Transverse colon (tissue), 4 donors: ENCODE measurements around the gene DNAH8. TPM values are rescaled to one million over a fixed set of nuclear protein-coding genes. Genes with fewer than 3 reads are reported as not detected.

Source experiments
- DNase-seq: peaks from one replicate; pipeline ENCODE4 v3.0.0-alpha.2; 2019
- H3K27ac ChIP-seq, 4 donors: fragments of 200-600 bp; sonication (generic); 2 replicates each; pipeline ENCODE4 v1.5.1; 2016 to 2018; ENCODE audit warnings: inconsistent platforms in 4 of 4
- H3K27me3 ChIP-seq: fragments of 200-600 bp; sonication (generic); 2 replicates; pipeline ENCODE4 v1.5.1; 2017; ENCODE audit warnings: inconsistent platforms
- H3K36me3 ChIP-seq, 4 donors: fragments of 200-600 bp; sonication (generic); 2 replicates each; pipeline ENCODE4 v1.5.1; 2017 to 2019; ENCODE audit warnings: inconsistent platforms in 4 of 4
- H3K4me1 ChIP-seq, 4 donors: fragments of 200-600 bp; sonication (generic); 2 replicates each; pipeline ENCODE4 v1.5.1; 2017 to 2020; ENCODE audit warnings: inconsistent platforms in 4 of 4
- H3K4me3 ChIP-seq, 4 donors: fragments of 200-600 bp; sonication (generic); 1 replicate in 1 of 4; 2 replicates in 3 of 4; pipeline versions ENCODE4 v1.5.1 to v1.6.1; 2017 to 2019; ENCODE audit warnings: inconsistent platforms in 4 of 4
- H3K9me3 ChIP-seq, 2 donors: fragments of 200-600 bp; sonication (generic); 2 replicates each; pipeline ENCODE4 v1.5.1; 2017 to 2019; ENCODE audit warnings: inconsistent platforms in 2 of 2
- CTCF ChIP-seq, 5 experiments: fragments of 200-600 bp in 3 of 5; fragments of 450-650 bp in 2 of 5; sonication (generic) in 3 of 5; IDR thresholded peaks; 1 replicate in 2 of 5; 2 replicates in 3 of 5; pipeline ENCODE4 v1.5.1; 2016 to 2017; ENCODE audit warnings: antibody characterized with exemption in 5 of 5, inconsistent platforms in 3 of 5, mild to moderate bottlenecking in 2 of 5, moderate library complexity in 1 of 5
- EP300 ChIP-seq: sonication (generic); formaldehyde crosslinking; IDR thresholded peaks from one replicate; pipeline ENCODE4 v1.6.1; 2017; ENCODE audit warnings: antibody characterized with exemption, low read depth
- POLR2A ChIP-seq: fragments of 450-650 bp; IDR thresholded peaks from one replicate; pipeline ENCODE4 v1.6.1; 2016; ENCODE audit warnings: antibody characterized with exemption, mild to moderate bottlenecking, moderate library complexity
- POLR2AphosphoS5 ChIP-seq, 3 donors: sonication (generic); formaldehyde crosslinking; IDR thresholded peaks; one replicate each; pipeline ENCODE4 v1.6.1; 2016; ENCODE audit warnings: antibody characterized with exemption in 3 of 3
- WGBS, 2 donors: methylation state at CpG; one replicate each; pipeline ENCODE4 v1.1.5; 2018; ENCODE audit warnings: low coverage in 1 of 2; 5-methylcytosine and 5-hydroxymethylcytosine counted together
- in situ Hi-C, 4 donors: fragments of 200-750 bp; cut with MboI; loops; one replicate each; pipeline versions ENCODE4 v1.15.0 to v1.15.1; 2017; ENCODE audit warnings: low sequenced_read_pairs in 3 of 4, low pct_ligation_motif_present in 1 of 4, low pct_unique_long_range_greater_than_20kb in 1 of 4
- intact Hi-C: fragments of 100-400 bp; cut with DNase I; formaldehyde crosslinking; loops from one replicate; pipeline ENCODE4 v1.15.1; 2023; ENCODE audit warnings: low total_unique reads
- total RNA-seq, 4 donors: library from RNA; depleted of rRNA; stranded (reverse); fragments of >200 nt; gene quantifications; one replicate each; pipeline ENCODE4 v1.1.0, GENCODE V29; 2016

The DNAH8 gene
- total RNA-seq, 4 donors from 2014 or later, result 0.16 TPM; not detected in 3

DNA sequence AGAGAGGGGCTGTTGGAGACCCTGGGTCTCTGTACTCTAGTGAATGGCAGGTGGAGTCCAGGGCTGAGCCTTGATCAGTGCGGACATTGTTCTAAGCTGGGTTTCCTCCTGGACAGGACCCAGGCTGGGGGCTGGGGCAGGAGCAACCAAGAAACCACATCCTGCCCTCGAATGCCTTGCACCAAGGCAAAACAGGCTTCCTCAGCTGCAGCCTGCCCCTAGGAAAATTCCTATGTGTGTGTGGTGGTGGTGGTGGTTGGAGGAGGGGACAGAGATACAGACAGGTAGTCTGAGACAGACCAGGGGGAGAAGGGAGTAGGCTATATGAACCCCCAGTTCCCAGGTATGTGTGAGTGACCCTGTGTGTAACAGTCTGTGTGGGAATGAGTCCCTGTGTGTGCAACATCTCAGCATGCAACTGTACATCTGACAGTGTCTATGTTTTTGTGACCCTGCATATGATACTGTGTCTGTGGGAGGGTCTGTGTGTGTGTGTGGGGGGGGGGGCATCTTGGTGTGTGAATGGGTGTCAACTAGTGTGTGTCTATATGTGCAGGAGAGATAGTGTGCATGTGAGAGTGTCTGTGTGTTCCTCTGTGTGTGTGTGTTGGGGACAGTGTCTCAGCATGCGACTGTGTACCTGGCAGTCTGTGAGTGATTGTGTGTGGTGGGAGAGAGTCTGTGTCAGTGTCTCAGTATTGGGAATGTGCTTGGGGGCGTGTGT lies 336.4 kb downstream of the DNAH8 start:
- Histone ChIP-seq H3K4me1 (peaks cover 0 to 21% (median 14%) of the 10 kb centered on the region in 4 donors), H3K9me3 (no peaks in the 10 kb centered on the region), H3K4me3 (no peak overlapping the region), H3K27me3 (peaks cover 47% of the 10 kb centered on the region), H3K36me3 (no peaks in the 10 kb centered on the region), H3K27ac (no peak overlapping the region)
- intact Hi-C loops (no loop called here), in situ Hi-C loops (no loop called here)
- no peak for TF ChIP-seq POLR2AphosphoS5 (IDR thresholded peaks at IDR 0.05)
- TF ChIP-seq EP300, result no peak
- no peak for TF ChIP-seq CTCF (IDR thresholded peaks at IDR 0.05)
- no peak for TF ChIP-seq POLR2A
- DNase-seq, result no peak
- WGBS, 2 donors, result 0 to 74% methylated on average over 1 to 4 of the region's 4 CpGs

DNA sequence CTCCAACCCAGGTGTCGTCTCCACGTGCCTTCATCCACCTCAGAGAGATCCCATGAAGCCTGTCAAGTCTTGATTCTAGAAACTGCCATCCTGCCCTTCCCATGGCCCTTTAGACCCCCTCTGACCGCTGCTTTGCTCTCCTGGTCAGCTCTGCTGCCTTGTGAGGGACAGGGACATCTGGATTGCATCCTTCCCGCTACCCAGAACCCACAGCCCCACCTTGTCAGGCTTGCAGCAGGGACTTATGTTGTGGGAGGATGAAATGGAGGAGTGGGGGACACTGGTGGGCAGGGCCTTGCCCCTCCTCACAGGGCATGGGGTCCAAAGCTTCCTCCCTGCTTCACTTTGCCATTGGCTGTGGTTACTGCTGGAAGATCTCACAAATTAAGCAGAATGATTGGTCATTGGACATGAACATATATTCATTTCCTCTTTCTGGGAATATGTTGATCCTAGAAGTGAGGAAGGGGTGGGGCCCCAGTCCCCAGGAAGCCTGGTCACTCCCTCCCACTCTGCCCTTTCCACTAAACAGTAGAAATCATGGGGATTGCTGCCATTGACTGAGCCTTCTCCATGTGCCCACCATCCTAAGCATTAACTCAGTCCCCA lies 338.0 kb downstream of the DNAH8 start:
- peaks cover 32% of the 10 kb centered on the region for H3K27me3 ChIP-seq
- WGBS, 2 donors, result 70% methylated on average over 4 of the region's 4 CpGs; no CpG with 5 or more reads in 1 of the 2 donors

GRCh38 chr6:39053854-39054576 lies 338.9 kb downstream of the DNAH8 start:
- Histone ChIP-seq H3K27me3 (peaks cover 23% of the 10 kb centered on the region), H3K36me3 (no peaks in the 10 kb centered on the region), H3K9me3 (no peaks in the 10 kb centered on the region), H3K4me1 (peaks cover 0 to 13% (median 6%) of the 10 kb centered on the region in 4 donors), H3K27ac (no peak overlapping the region), H3K4me3 (no peak overlapping the region)
- intact Hi-C loops (no loop called here), in situ Hi-C loops (no loop called here)
- TF ChIP-seq CTCF (IDR thresholded peaks at IDR 0.05) (no peak), POLR2AphosphoS5 (IDR thresholded peaks at IDR 0.05) (no peak), EP300 (no peak), POLR2A (no peak)
- peak; percentile 50 for DNase-seq
- 20 to 55% methylated on average over 2 to 9 of the region's 9 CpGs for WGBS, 2 donors

More for the DNA sequence above, 338.0 kb downstream of the DNAH8 start:
- DNase-seq, result no peak
- intact Hi-C loops (no loop called here), in situ Hi-C loops (no loop called here)
- TF ChIP-seq EP300, result no peak
- no peak overlapping the region for H3K27ac ChIP-seq
- no peaks in the 10 kb centered on the region for H3K36me3 ChIP-seq
- H3K9me3 ChIP-seq, result no peaks in the 10 kb centered on the region
- H3K4me3 ChIP-seq, result no peak overlapping the region
- H3K4me1 ChIP-seq, result peaks cover 0 to 21% (median 14%) of the 10 kb centered on the region in 4 donors

DNA sequence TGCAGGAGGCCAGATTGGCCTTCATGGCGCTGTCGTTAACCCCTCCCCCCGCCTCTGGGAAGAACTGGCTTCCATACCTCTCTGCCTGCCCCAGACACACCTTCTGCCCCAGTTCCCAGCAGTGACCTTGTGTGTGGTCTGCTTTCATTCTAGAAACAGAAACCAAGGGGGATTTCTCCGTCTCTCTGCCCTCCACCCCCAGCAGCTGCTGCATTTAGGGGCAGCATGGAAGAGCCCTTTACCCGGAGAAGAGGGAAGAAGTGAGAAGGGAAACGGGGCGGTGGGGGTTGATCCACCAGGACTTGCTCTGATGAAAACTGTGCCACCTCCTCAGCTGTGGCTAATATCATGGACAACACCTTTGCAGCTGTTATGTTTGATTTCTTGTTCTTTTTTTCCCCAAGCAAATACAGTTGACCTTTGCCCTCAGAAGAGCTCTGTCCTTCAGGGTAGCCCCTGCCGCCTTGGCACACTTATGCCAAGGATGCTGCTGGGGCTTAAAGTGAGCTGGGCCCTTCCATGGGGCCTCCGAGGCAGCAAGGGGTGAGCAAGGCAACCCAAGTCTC lies 339.5 kb downstream of the DNAH8 start:
- H3K4me3 ChIP-seq, result no peak overlapping the region
- intact Hi-C loops, result no loop called here
- no peaks in the 10 kb centered on the region for H3K36me3 ChIP-seq
- peaks cover 16% of the 10 kb centered on the region for H3K27me3 ChIP-seq
- in situ Hi-C loops, result no loop called here
- DNase-seq, result peak; percentile 14
- no peaks in the 10 kb centered on the region for H3K9me3 ChIP-seq
- H3K4me1 ChIP-seq, result peaks cover 0 to 13% (median 5%) of the 10 kb centered on the region in 4 donors
- TF ChIP-seq POLR2A (no peak), EP300 (no peak), CTCF (IDR thresholded peaks at IDR 0.05) (no peak), POLR2AphosphoS5 (IDR thresholded peaks at IDR 0.05) (no peak)
- H3K27ac ChIP-seq, result no peak overlapping the region
- 63 to 100% methylated on average over 1 to 9 of the region's 9 CpGs for WGBS, 2 donors
